ENCODE measurements around the gene SYTL3.

GRCh38 chr6:158730541-158730907 is 80.7 kb downstream of the SYTL3 start:
- TF ChIP-seq POLR2A (IDR thresholded peaks at IDR 0.05; ENCODE audit: low read depth) (no peak), CTCF (IDR thresholded peaks at IDR 0.05) (no peak), POLR2AphosphoS5 (IDR thresholded peaks at IDR 0.05) (no peak), EP300 (IDR thresholded peaks at IDR 0.05) (no peak)
